GM12878 (cell line): ENCODE measurements around the gene ATL3. TPM values are rescaled to one million over a fixed set of nuclear protein-coding genes. Genes with fewer than 3 reads are reported as not detected.
A peak's percentile ranks its signal among the peaks of the same experiment; 100 is the strongest.
"Not testable (repeated sequence)": the region's sequence is repeated elsewhere in the genome, so short reads cannot be mapped to it uniquely, and the experiment has no call there.

Experiments used
- ATAC-seq: fragments of 200-7000 bp; cut with Tn5 transposase; 3 replicates; pipeline ENCODE4 v1.9.1; 2020; ENCODE audit warnings: mild to moderate bottlenecking, moderate library complexity
- BruUV-seq: library from RNA; stranded (reverse); fragments of 400-500 nt; replicated peaks from 2 replicates; lab custom pipeline; 2021; lab: Mats Ljungman, UMichigan
- CTCF ChIA-PET: fragments of 300-600 bp; sonication (Branson Sonifier 250); formaldehyde crosslinking; extraction: SDS; loops from one replicate; lab custom pipeline; 2021; ENCODE audit warnings: inconsistent platforms; lab: Yijun Ruan, JAX
- POLR2A ChIA-PET: fragments of 350-600 bp; formaldehyde crosslinking; extraction: SDS; loops from one replicate; lab custom pipeline; 2021; ENCODE audit warnings: inconsistent platforms; lab: Charles Lee
- RAD21 ChIA-PET: fragments of 300-600 bp; sonication (Branson Sonifier 250); formaldehyde crosslinking; loops from one replicate; lab custom pipeline; 2023; ENCODE audit warnings: antibody characterized with exemption; ENCODE audit not compliant: unreplicated experiment; lab: Charles Lee
- SMC1A ChIA-PET: fragments of 300-600 bp; sonication (Branson Sonifier 250); formaldehyde crosslinking; loops from one replicate; lab custom pipeline; 2023; ENCODE audit not compliant: unreplicated experiment, uncharacterized antibody; lab: Charles Lee
- DNase-seq: peaks from one replicate; pipeline ENCODE4 v3.0.0-alpha.2; 2011; ENCODE audit warnings: low read depth, low spot score
- FAIRE-seq: peaks from 3 replicates; lab custom pipeline; 2011; peaks lifted over from hg19 to GRCh38; lab: Jason Lieb, UNC
- H2AFZ ChIP-seq: 2 replicates; pipeline ENCODE4 v1.6.0; 2011; ENCODE audit warnings: low read depth, low read length, control low read depth; ENCODE audit not compliant: control insufficient read depth
- H3K27ac ChIP-seq: 2 replicates; pipeline ENCODE4 v1.5.1; 2011; ENCODE audit warnings: control low read depth; ENCODE audit not compliant: control insufficient read depth, insufficient read depth
- H3K27me3 ChIP-seq, 2 experiments: replicated peaks in 1 of 2; 2 replicates each; pipeline versions ENCODE4 v1.6.0 to v1.6.1; 2011; ENCODE audit warnings: low read length in 1 of 2; ENCODE audit not compliant: control insufficient read depth in 2 of 2, insufficient read depth in 2 of 2
- H3K36me3 ChIP-seq, 2 experiments: 2 replicates each; pipeline ENCODE4 v1.5.1; 2011; ENCODE audit warnings: low read length in 1 of 2; ENCODE audit not compliant: control insufficient read depth in 2 of 2, insufficient read depth in 2 of 2
- H3K4me1 ChIP-seq: 2 replicates; pipeline ENCODE4 v1.6.1; 2011; ENCODE audit warnings: mild to moderate bottlenecking, low read length, moderate library complexity, mixed read lengths; ENCODE audit not compliant: control insufficient read depth, insufficient read depth
- H3K4me2 ChIP-seq: 2 replicates; pipeline ENCODE4 v1.6.0; 2011; ENCODE audit warnings: control low read depth; ENCODE audit not compliant: control insufficient read depth, insufficient read depth
- H3K4me3 ChIP-seq: fragments of 200-600 bp; sonication (generic); 2 replicates; pipeline ENCODE4 v1.5.1; 2016
- H3K79me2 ChIP-seq: 2 replicates; pipeline ENCODE4 v1.6.0; 2011; ENCODE audit warnings: low read length; ENCODE audit not compliant: control insufficient read depth, insufficient read depth
- H3K9ac ChIP-seq: 2 replicates; pipeline ENCODE4 v1.8.0; 2011; ENCODE audit warnings: low read length, control low read depth, mixed read lengths; ENCODE audit not compliant: control insufficient read depth, insufficient read depth
- H3K9me3 ChIP-seq: replicated peaks from 3 replicates; pipeline ENCODE4 v1.5.1; 2011; ENCODE audit warnings: mild to moderate bottlenecking, low read length; ENCODE audit not compliant: control insufficient read depth, insufficient read depth
- H4K20me1 ChIP-seq: 2 replicates; pipeline ENCODE4 v1.6.0; 2011; ENCODE audit not compliant: control insufficient read depth, insufficient read depth
- CHD2 ChIP-seq: IDR thresholded peaks from 2 replicates; pipeline ENCODE4 v1.6.1; 2011; ENCODE audit warnings: low read depth, low read length, improper control_type of control experiment, borderline replicate concordance
- DPF2 ChIP-seq: fragments of 450-650 bp; IDR thresholded peaks from 2 replicates; pipeline ENCODE4 v1.6.1; 2017; ENCODE audit warnings: mild to moderate bottlenecking
- LARP7 ChIP-seq: fragments of 450-650 bp; IDR thresholded peaks from 2 replicates; pipeline ENCODE4 v1.6.1; 2017; ENCODE audit warnings: mild to moderate bottlenecking
- MTA3 ChIP-seq: IDR thresholded peaks from 2 replicates; pipeline ENCODE4 v1.6.1; 2012; ENCODE audit warnings: low read length, inconsistent platforms, borderline replicate concordance
- MYC ChIP-seq: IDR thresholded peaks from 2 replicates; pipeline ENCODE4 v1.6.1; 2011; ENCODE audit warnings: mild to moderate bottlenecking, low read length, moderate library complexity, inconsistent platforms; ENCODE audit not compliant: insufficient read depth, insufficient replicate concordance, insufficient read length, severe bottlenecking
- NBN ChIP-seq: fragments of 450-650 bp; IDR thresholded peaks from 2 replicates; pipeline ENCODE4 v1.6.1; 2016
- RAD21 ChIP-seq: IDR thresholded peaks from 2 replicates; pipeline ENCODE4 v1.6.1; 2011; ENCODE audit warnings: mild to moderate bottlenecking, low read depth, low read length, moderate library complexity; ENCODE audit not compliant: insufficient read depth
- RB1 ChIP-seq: fragments of 450-650 bp; formaldehyde crosslinking; IDR thresholded peaks from 2 replicates; pipeline ENCODE4 v1.6.1; 2017; ENCODE audit warnings: mild to moderate bottlenecking, borderline replicate concordance
- RCOR1 ChIP-seq: conservative IDR thresholded peaks from 2 replicates; pipeline ENCODE4 v1.6.1; 2012; ENCODE audit warnings: low read depth, low read length, improper control_type of control experiment
- STAT1 ChIP-seq: fragments of 450-650 bp; conservative IDR thresholded peaks from 2 replicates; pipeline ENCODE4 v1.6.1; 2014; ENCODE audit warnings: antibody characterized with exemption, mild to moderate bottlenecking
- YY1 ChIP-seq: IDR thresholded peaks from 2 replicates; pipeline ENCODE4 v1.6.1; 2011; ENCODE audit warnings: low read depth, mild to moderate bottlenecking, low read length
- ZBED1 ChIP-seq: IDR thresholded peaks from 2 replicates; pipeline ENCODE4 v1.6.1; 2016; ENCODE audit warnings: borderline replicate concordance
- ZNF207 ChIP-seq: fragments of 450-650 bp; IDR thresholded peaks from 2 replicates; pipeline ENCODE4 v1.6.1; 2014; ENCODE audit warnings: antibody characterized with exemption, mild to moderate bottlenecking, borderline replicate concordance
- WGBS: methylation state at CpG from one replicate; pipeline ENCODE4 v1.1.6; 2016; ENCODE audit warnings: low lambda C conversion rate; ENCODE audit not compliant: insufficient replicate concordance, insufficient coverage; ENCODE audit errors: missing lambda C conversion rate; 5-methylcytosine and 5-hydroxymethylcytosine counted together
- in situ Hi-C: fragments of 300-500 bp; cut with MboI; formaldehyde crosslinking; loops from 9 replicates; pipeline ENCODE4 v1.14.3; 2018; ENCODE audit warnings: mixed read lengths
- intact Hi-C: fragments of 100-400 bp; cut with micrococcal nuclease; formaldehyde crosslinking; loops from one replicate; pipeline ENCODE4 v1.14.2; 2022; ENCODE audit not compliant: unreplicated experiment
- polyA plus RNA-seq, 11 experiments: library from polyadenylated mRNA; depleted of rRNA in 4 of 11; unstranded in 6 of 11; stranded (reverse) in 5 of 11; fragments of >200 nt; fragmentation: Nextera tagmentation in 4 of 11; fragmentation: Illumina TruSeq in 1 of 11; extraction: Ambion mirVana in 4 of 11; extraction: Trizol in 1 of 11; gene quantifications; 1 replicate in 1 of 11; 2 replicates in 10 of 11; pipeline versions ENCODE4 v1.2.1 to v1.2.3, GENCODE V29; 2011 to 2016; ENCODE audit warnings: inconsistent platforms in 2 of 11, missing spikeins in 2 of 11, low read depth in 1 of 11
- total RNA-seq, 4 experiments: library from RNA; depleted of rRNA in 3 of 4; stranded (reverse); fragments of >200 nt in 3 of 4; fragmentation: Illumina TruSeq in 1 of 4; extraction: Trizol in 1 of 4; gene quantifications; 2 replicates each; pipeline versions ENCODE4 v1.2.1 to v1.2.3, GENCODE V29; 2013 to 2021
- TF ChIP-seq, protein P1 (sequence below): IDR thresholded peaks from 2 replicates; pipeline ENCODE4 v1.6.1; 2011; ENCODE audit warnings: low read depth, mild to moderate bottlenecking, low read length, moderate library complexity, borderline replicate concordance; ENCODE audit errors: extremely low read depth

ATL3 gene
- total and polyA plus RNA-seq, 10 of the 15 experiments (the other 5 are each of a cell fraction or from before 2014, with no cell fraction given), result 12.0 to 36.0 (median 21.5) TPM

DNA sequence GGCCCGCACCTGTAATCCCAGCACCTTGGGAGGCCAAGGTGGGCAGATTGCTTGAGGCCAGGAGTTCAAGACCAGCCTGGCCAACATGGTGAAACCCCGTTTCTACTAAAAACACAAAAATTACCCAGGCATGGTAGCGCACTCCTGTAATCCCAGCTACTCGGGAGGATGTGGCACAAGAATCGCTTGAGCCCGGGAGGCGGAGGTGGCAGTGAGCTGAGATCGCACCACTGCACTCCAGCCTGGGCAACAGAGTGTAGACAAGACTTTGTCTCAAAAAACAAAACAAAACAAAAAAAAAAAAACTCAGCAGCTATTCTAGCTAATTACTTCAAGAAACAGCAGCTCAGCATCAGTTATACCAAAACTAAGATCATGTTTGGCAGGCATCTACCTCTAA lies 32.7 kb downstream of the ATL3 start:
- in situ Hi-C loops (loop anchor here (5.0 to 10.0 kb wide), 2 partner anchors 161 to 604 kb away; no protein-coding TSS in a partner anchor), intact Hi-C loops (loop anchor here (5.0 kb wide), 1 partner anchor 601 kb away; no protein-coding TSS in a partner anchor)
- not testable (repeated sequence) for H3K27me3 ChIP-seq, H3K4me2 ChIP-seq, ATAC-seq, H3K79me2 ChIP-seq, H2AFZ ChIP-seq, H4K20me1 ChIP-seq, H3K9me3 ChIP-seq, H3K9ac ChIP-seq, DNase-seq, BruUV-seq, H3K4me1 ChIP-seq, H3K4me3 ChIP-seq, FAIRE-seq, H3K27ac ChIP-seq
- ChIA-PET RAD21 (interaction anchor here (0.8 to 4.5 kb wide), 6 partner anchors 14 to 159 kb away, joined by 3 to 113 read pairs (median 4); no protein-coding TSS in a partner anchor), POLR2A (interaction anchor here (0.6 kb wide), 1 partner anchor 546 kb away, joined by 3 read pairs; no protein-coding TSS in a partner anchor), CTCF (interaction anchor here (1.0 to 11.1 kb wide), 22 partner anchors 8 to 159 kb away, joined by 3 to 206 read pairs (median 5); partner anchors contain the start of genes PLAAT2 and RTN3), SMC1A (interaction anchor here (1.0 to 5.5 kb wide), 10 partner anchors 7 to 159 kb away, joined by 3 to 112 read pairs (median 4); partner anchors contain the start of gene LGALS12)
- over 99% methylated on average over 8 of the region's 8 CpGs for WGBS
- peaks cover 4 to 19% of the 10 kb centered on the region in 2 experiments for H3K36me3 ChIP-seq

DNA sequence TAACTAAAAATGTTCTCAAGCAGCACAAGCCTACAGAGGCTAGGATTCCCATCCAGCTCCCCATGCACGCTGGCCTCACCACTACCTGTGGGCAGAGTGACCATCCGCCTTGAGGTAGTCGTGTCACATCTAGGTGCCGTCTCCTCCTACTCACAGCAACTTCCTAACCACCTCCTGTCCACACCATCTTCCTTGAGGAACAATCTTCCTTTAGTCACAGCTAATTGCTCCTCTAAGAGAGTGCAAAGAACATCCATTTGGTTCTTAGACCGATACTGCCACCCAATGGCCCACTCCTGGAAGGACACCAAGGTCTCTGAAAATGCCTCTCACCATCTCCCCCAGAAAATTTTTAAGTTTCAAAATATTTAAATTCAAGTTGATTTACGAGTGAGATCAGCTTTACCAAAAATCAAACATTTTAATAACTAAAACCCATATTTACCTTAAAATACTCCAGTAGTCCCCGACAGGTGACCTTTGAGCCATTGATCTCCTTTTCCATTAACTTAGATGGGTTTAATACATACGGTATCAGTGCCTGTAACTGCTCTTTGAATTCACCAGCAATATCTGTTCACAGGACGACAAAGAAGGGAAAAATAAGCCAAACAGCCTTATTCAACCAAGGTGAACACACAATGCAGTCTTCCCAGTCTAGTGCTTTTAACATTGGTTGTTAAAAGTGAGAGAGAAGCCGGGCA lies 35.3 kb downstream of the ATL3 start:
- in situ Hi-C loops (loop anchor here (5.0 to 10.0 kb wide), 2 partner anchors 159 to 601 kb away; no protein-coding TSS in a partner anchor), intact Hi-C loops (loop anchor here (1.0 to 5.0 kb wide), 3 partner anchors 43 to 599 kb away; no protein-coding TSS in a partner anchor)
- Histone ChIP-seq H3K4me1 (peaks cover 8% of the 10 kb centered on the region), H3K27ac (no peak overlapping the region), H3K9me3 (no peaks in the 10 kb centered on the region), H3K27me3 (no peaks in the 10 kb centered on the region), H3K4me3 (no peak overlapping the region), H3K9ac (no peak overlapping the region), H3K79me2 (no peaks in the 10 kb centered on the region), H3K4me2 (no peak overlapping the region), H4K20me1 (no peaks in the 10 kb centered on the region), H3K36me3 (peaks cover 6 to 15% of the 10 kb centered on the region in 2 experiments), H2AFZ (no peak overlapping the region)
- 81% methylated on average over 10 of the region's 10 CpGs for WGBS
- ATAC-seq (peak; percentile 82), DNase-seq (peak; percentile 20), FAIRE-seq (peak; percentile 82)
- no TSS peak for BruUV-seq
- POLR2A ChIA-PET, result interaction anchor here (0.7 kb wide), 1 partner anchor 74 kb away, joined by 3 read pairs; no protein-coding TSS in a partner anchor
- CTCF ChIA-PET, result interaction anchor here (0.7 to 11.1 kb wide), 24 partner anchors 8 to 358 kb away, joined by 3 to 206 read pairs (median 4); no protein-coding TSS in a partner anchor
- RAD21 ChIA-PET, result interaction anchor here (0.7 to 4.5 kb wide), 12 partner anchors 42 to 1296 kb away, joined by 3 to 113 read pairs (median 4); partner anchors contain the start of gene PLAAT2
- SMC1A ChIA-PET, result interaction anchor here (0.8 to 5.5 kb wide), 10 partner anchors 9 to 603 kb away, joined by 3 to 112 read pairs (median 4); no protein-coding TSS in a partner anchor
- TF ChIP-seq NBN (0 out of 2 replicates have a peak, but pooled peaks have one; percentile 39), MTA3 (no peak), RAD21 (peak; percentile 98), ZNF207 (no peak), YY1 (peak; percentile 61; the same call in 1 of the 2 replicates), DPF2 (no peak), RB1 (no peak), STAT1 (no peak), LARP7 (no peak), RCOR1 (no peak), ZBED1 (no peak), CHD2 (no peak), MYC (no peak)
- TF ChIP-seq, protein P1, sequence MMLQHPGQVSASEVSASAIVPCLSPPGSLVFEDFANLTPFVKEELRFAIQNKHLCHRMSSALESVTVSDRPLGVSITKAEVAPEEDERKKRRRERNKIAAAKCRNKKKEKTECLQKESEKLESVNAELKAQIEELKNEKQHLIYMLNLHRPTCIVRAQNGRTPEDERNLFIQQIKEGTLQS, result no peak
